Activated CD4-positive, alpha-beta T cell treated with anti-CD3 and anti-CD28 coated beads, Interleukin-2, amount 10 ng/mL, durations not matched to agents 7 days and 5 days (primary cell): Measurements from ENCODE around the gene PTPN1. TPM values are rescaled to one million over a fixed set of nuclear protein-coding genes. Genes with fewer than 3 reads are reported as not detected.

Experiments
- CTCF ChIA-PET: fragments of 350-600 bp; sonication (Branson Sonifier 250); formaldehyde crosslinking; loops from one replicate; lab custom pipeline; 2021; ENCODE audit warnings: antibody characterized with exemption; lab: Charles Lee
- POLR2A ChIA-PET: fragments of 350-600 bp; sonication (Branson Sonifier 250); formaldehyde crosslinking; loops from one replicate; lab custom pipeline; 2021; ENCODE audit warnings: antibody characterized with exemption; lab: Charles Lee
- DNase-seq: peaks from one replicate; pipeline ENCODE4 v3.0.0-alpha.2; 2020
- H3K27ac Mint-ChIP-seq: one replicate; pipeline ENCODE4 v1.8.0; 2021; ENCODE audit warnings: mild to moderate bottlenecking, moderate library complexity, mixed read lengths
- H3K27me3 Mint-ChIP-seq: one replicate; pipeline ENCODE4 v1.8.0; 2021; ENCODE audit warnings: mixed read lengths
- H3K36me3 Mint-ChIP-seq: one replicate; pipeline ENCODE4 v1.8.0; 2021; ENCODE audit warnings: low read depth, mixed read lengths
- H3K4me1 Mint-ChIP-seq: one replicate; pipeline ENCODE4 v1.8.0; 2021; ENCODE audit warnings: mixed read lengths
- H3K4me3 Mint-ChIP-seq: one replicate; pipeline ENCODE4 v1.8.0; 2021; ENCODE audit warnings: mild to moderate bottlenecking, moderate library complexity, mixed read lengths
- H3K9me3 Mint-ChIP-seq: one replicate; pipeline ENCODE4 v1.8.0; 2021; ENCODE audit warnings: mixed read lengths
- total RNA-seq, 2 experiments: library from RNA; stranded (reverse); gene quantifications; one replicate each; pipeline ENCODE4 v1.2.3, GENCODE V29; 2021

PTPN1 gene
- total RNA-seq, 2 experiments from 2014 or later: 66.4 to 75.3 TPM

- peaks cover 5% of the 10 kb centered on the region for H3K36me3 Mint-ChIP-seq
- no peaks in the 10 kb centered on the region for H3K27me3 Mint-ChIP-seq
- peaks cover 40% of the 10 kb centered on the region for H3K4me1 Mint-ChIP-seq
- peaks cover 4% of the 10 kb centered on the region for H3K9me3 Mint-ChIP-seq
- no peak overlapping the region for H3K4me3 Mint-ChIP-seq
- H3K27ac Mint-ChIP-seq: peak overlapping the region; percentile 9
- ChIA-PET POLR2A (interaction anchor here (0.6 kb wide), 2 partner anchors 44 to 189 kb away, joined by 3 to 4 read pairs; no protein-coding TSS in a partner anchor), CTCF (interaction anchor here (0.6 to 2.3 kb wide), 10 partner anchors 13 to 508 kb away, joined by 3 to 12 read pairs (median 4); partner anchors contain the start of gene PTPN1)
- DNase-seq: peak; percentile 22
These were observed 22.8 kb upstream of the PTPN1 start for GRCh38 chr20:50487397-50487796.

DNA sequence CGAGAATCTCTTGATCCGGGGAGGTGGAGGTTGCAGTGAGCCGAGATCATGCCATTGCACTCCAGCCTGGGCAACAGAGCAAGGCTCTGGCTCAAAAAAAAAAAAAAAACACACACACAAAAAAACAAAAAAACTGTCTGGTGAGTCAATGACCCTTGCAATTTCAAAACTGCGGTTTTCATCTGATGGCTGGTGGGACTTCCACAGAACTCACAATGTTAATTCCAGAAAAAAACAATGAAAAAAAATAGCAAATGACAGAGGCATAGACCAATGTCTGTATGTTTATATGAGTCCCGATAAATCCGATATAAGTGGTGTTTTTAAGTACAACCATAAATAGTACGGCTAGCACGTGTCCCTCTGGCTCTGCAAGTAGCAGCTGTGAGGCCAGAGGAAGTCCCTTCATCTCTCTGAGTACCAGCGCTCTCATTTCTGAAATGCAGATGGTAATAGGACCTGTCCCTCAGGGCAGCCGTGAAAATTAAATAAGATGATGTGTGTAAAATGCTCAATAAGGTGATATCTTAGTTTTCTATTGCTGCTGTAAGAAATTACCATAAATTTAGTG lies 21.9 kb upstream of the PTPN1 start:
- no peaks in the 10 kb centered on the region for H3K27me3 Mint-ChIP-seq
- H3K27ac Mint-ChIP-seq: peak overlapping the region; percentile 9
- H3K4me1 Mint-ChIP-seq: peaks cover 31% of the 10 kb centered on the region
- POLR2A ChIA-PET: no interaction called here
- peaks cover 4% of the 10 kb centered on the region for H3K9me3 Mint-ChIP-seq
- no peak overlapping the region for H3K4me3 Mint-ChIP-seq
- peaks cover 5% of the 10 kb centered on the region for H3K36me3 Mint-ChIP-seq
- CTCF ChIA-PET: interaction anchor here (0.5 to 2.3 kb wide), 10 partner anchors 12 to 509 kb away, joined by 3 to 12 read pairs (median 4); partner anchors contain the start of gene PTPN1
- DNase-seq: no peak

- no peak for DNase-seq
- Mint-ChIP-seq H3K36me3 (no peaks in the 10 kb centered on the region), H3K4me1 (peaks cover 14% of the 10 kb centered on the region), H3K4me3 (no peak overlapping the region), H3K27ac (no peak overlapping the region), H3K27me3 (no peaks in the 10 kb centered on the region), H3K9me3 (no peaks in the 10 kb centered on the region)
- ChIA-PET CTCF (interaction anchor here (0.7 to 1.6 kb wide), 5 partner anchors 11 to 922 kb away, joined by 3 to 10 read pairs (median 4); no protein-coding TSS in a partner anchor), POLR2A (interaction anchor here (0.6 kb wide), 1 partner anchor 77 kb away, joined by 3 read pairs; no protein-coding TSS in a partner anchor)
These were observed 19.0 kb upstream of the PTPN1 start for GRCh38 chr20:50491168-50491567.

DNA sequence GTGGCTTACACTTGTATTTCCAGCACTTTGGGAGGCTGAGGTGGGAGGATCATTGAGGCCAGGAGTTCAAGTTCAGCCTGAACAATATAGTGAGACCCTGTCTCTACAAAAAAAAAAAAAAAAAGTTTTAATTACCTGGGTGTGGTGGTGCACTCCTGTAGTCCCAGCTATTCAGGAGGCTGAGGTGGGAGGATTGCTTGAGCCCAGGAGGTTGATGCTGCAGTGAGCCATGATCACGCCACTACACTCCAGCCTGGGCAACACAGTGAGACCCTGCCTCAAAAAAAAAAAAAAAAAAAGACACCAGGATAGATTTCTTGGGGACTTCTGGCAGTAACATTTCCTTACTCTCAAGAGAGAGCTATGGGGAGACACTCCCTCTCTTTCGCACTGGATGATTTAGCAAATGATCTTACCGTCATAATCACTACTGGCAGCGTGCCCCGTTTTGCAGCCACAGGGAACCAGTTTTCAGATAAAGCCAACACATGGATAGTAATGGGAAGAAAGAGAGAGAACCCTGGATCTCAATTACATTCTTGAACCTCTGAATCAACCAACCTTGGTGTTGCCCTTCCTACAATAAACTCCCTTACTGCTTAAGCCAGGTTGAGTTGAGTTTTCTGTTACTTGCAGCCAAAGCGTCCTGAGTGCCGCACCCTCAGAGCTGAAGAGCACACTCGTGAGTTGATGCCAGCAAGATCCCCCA lies 18.1 kb upstream of the PTPN1 start:
- Mint-ChIP-seq H3K4me3 (no peak overlapping the region), H3K4me1 (peaks cover 13% of the 10 kb centered on the region), H3K27ac (no peak overlapping the region), H3K27me3 (no peaks in the 10 kb centered on the region), H3K36me3 (no peaks in the 10 kb centered on the region), H3K9me3 (no peaks in the 10 kb centered on the region)
- DNase-seq: no peak
- ChIA-PET POLR2A (no interaction called here), CTCF (interaction anchor here (0.6 to 2.3 kb wide), 5 partner anchors 10 to 84 kb away, joined by 3 to 7 read pairs (median 3); no protein-coding TSS in a partner anchor)

DNA sequence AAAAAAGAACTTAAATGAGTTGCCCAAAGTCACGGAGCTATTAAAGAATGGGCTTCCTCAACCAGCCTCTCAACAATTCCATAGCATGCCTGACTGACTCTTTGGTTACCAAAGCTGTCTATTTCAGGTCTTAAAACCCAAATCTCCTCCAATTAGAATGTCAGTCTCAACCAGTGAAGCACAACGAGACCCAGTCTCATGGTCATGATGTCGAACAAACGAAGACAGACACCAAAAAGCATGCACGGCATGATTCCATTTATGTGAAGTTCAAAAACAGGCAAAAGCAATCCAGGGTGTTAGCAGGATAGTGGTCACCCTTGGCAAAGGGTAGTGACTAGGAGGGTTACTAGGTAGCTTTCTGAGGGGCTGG lies 16.3 kb upstream of the PTPN1 start:
- DNase-seq: no peak
- Mint-ChIP-seq H3K4me3 (no peak overlapping the region), H3K27me3 (no peaks in the 10 kb centered on the region)

GRCh38 chr20:50494428-50494827 lies 15.8 kb upstream of the PTPN1 start:
- ChIA-PET POLR2A (no interaction called here), CTCF (interaction anchor here (1.4 to 2.3 kb wide), 3 partner anchors 9 to 81 kb away, joined by 3 to 7 read pairs (median 4); no protein-coding TSS in a partner anchor)
- H3K27ac Mint-ChIP-seq: no peak overlapping the region
- H3K9me3 Mint-ChIP-seq: no peaks in the 10 kb centered on the region
- no peaks in the 10 kb centered on the region for H3K27me3 Mint-ChIP-seq
- peaks cover 5% of the 10 kb centered on the region for H3K4me1 Mint-ChIP-seq
- H3K36me3 Mint-ChIP-seq: no peaks in the 10 kb centered on the region
- no peak overlapping the region for H3K4me3 Mint-ChIP-seq
- DNase-seq: no peak

More for the DNA sequence above, 16.3 kb upstream of the PTPN1 start:
- POLR2A ChIA-PET: no interaction called here
- Mint-ChIP-seq H3K9me3 (no peaks in the 10 kb centered on the region), H3K27ac (no peak overlapping the region), H3K4me1 (peaks cover 3% of the 10 kb centered on the region), H3K36me3 (no peaks in the 10 kb centered on the region)
- CTCF ChIA-PET: interaction anchor here (0.9 to 2.3 kb wide), 5 partner anchors 9 to 82 kb away, joined by 3 to 7 read pairs (median 4); partner anchors contain the start of gene PTPN1

DNA sequence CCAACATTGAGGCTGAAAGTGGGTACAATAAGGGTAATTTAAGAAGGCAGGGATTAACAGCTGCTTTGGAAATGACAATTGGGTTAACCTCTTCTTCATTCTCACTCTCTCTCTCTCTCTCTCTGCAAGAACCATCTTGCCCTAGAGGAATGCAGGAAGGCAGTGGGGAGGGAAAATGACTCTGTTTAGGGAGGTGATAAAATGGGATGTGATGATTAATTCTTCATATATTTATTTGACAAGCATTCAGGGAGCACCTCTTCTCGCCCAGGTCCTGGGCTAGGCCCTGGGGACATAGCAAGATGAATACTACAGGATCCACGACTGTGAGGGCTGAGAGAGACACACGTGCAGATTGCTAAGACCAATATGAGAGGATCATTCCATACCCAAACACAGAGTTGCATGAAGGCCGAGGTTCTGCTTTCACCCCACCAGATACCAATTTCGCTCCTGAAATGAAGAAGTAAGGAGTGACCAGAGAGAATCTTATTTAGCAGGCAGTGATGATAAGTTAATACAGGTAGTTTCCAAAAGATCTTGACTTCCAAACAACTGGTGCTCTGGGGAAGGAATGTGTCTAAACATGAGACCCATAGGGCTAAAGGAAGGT lies 13.3 kb upstream of the PTPN1 start:
- no peak overlapping the region for H3K4me3 Mint-ChIP-seq
- no peak for DNase-seq
- peaks cover 6% of the 10 kb centered on the region for H3K4me1 Mint-ChIP-seq
- no peaks in the 10 kb centered on the region for H3K9me3 Mint-ChIP-seq
- CTCF ChIA-PET: interaction anchor here (1.2 kb wide), 1 partner anchor 13 kb away, joined by 4 read pairs; no protein-coding TSS in a partner anchor
- POLR2A ChIA-PET: no interaction called here
- no peak overlapping the region for H3K27ac Mint-ChIP-seq
- H3K27me3 Mint-ChIP-seq: no peaks in the 10 kb centered on the region
- H3K36me3 Mint-ChIP-seq: no peaks in the 10 kb centered on the region

DNA sequence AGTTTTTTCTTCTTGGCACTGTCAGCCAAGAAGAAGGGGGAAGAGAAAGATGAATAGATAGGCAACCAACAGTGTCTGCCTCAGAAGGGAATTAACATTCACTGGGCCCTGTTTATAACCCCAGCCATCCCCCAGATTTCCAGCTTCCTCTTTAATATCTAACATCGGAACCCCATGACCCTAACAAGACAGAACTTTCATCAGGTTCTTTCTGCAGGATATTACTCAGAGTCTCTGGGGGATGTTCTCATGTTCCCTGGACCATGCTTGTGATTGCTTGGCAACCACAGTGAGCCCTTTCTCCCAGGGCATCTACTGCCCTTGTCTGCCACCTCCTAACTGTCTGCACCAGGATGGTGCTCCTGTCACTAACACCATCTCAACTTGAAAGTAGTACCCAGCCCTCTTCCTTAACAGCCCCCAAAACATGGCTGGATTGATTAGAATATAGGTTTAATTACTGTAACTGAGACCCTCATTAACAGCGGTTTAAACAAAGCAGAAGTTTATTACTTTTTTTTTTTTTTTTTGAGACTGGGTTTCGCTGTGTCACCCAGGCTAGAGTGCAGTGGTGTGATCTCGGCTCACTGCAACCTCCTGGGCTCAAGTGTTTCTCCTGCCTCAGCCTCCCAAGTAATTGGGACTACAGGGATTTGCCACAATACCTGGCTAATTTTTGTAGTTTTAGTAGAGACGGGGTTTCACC lies 12.0 kb upstream of the PTPN1 start:
- ChIA-PET POLR2A (no interaction called here), CTCF (interaction anchor here (1.1 to 2.5 kb wide), 3 partner anchors 13 to 50 kb away, joined by 4 to 7 read pairs (median 4); no protein-coding TSS in a partner anchor)
- H3K4me3 Mint-ChIP-seq: no peak overlapping the region
- peaks cover 3% of the 10 kb centered on the region for H3K4me1 Mint-ChIP-seq
- H3K27ac Mint-ChIP-seq: no peak overlapping the region
- H3K9me3 Mint-ChIP-seq: no peaks in the 10 kb centered on the region
- H3K27me3 Mint-ChIP-seq: no peaks in the 10 kb centered on the region
- no peaks in the 10 kb centered on the region for H3K36me3 Mint-ChIP-seq
- no peak for DNase-seq

DNA sequence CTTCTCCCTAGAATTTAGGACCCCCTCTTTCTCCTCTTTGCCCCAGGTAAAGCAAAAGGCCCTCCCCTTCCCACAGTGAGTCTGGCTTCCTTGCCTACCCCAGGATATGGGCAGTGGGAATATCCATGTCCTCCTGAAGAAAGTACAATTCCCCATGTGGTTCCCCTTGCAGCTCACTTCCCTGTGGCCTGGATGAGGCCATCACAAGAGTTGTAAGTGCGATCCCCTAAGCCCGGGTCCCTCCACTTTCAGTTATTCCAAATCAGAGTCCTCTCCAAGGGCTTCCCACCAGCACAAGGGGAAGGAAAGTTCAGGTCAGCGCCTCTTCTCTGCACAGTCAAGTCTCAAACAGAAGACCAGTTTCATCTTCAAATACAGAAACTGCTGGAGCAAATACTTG lies 10.2 kb upstream of the PTPN1 start:
- Mint-ChIP-seq H3K27me3 (no peaks in the 10 kb centered on the region), H3K36me3 (no peaks in the 10 kb centered on the region), H3K27ac (no peak overlapping the region), H3K9me3 (no peaks in the 10 kb centered on the region), H3K4me1 (peaks cover 13% of the 10 kb centered on the region), H3K4me3 (no peak overlapping the region)
- POLR2A ChIA-PET: no interaction called here
- no peak for DNase-seq
- CTCF ChIA-PET: interaction anchor here (0.6 to 2.5 kb wide), 5 partner anchors 12 to 584 kb away, joined by 3 to 9 read pairs (median 5); no protein-coding TSS in a partner anchor

DNA sequence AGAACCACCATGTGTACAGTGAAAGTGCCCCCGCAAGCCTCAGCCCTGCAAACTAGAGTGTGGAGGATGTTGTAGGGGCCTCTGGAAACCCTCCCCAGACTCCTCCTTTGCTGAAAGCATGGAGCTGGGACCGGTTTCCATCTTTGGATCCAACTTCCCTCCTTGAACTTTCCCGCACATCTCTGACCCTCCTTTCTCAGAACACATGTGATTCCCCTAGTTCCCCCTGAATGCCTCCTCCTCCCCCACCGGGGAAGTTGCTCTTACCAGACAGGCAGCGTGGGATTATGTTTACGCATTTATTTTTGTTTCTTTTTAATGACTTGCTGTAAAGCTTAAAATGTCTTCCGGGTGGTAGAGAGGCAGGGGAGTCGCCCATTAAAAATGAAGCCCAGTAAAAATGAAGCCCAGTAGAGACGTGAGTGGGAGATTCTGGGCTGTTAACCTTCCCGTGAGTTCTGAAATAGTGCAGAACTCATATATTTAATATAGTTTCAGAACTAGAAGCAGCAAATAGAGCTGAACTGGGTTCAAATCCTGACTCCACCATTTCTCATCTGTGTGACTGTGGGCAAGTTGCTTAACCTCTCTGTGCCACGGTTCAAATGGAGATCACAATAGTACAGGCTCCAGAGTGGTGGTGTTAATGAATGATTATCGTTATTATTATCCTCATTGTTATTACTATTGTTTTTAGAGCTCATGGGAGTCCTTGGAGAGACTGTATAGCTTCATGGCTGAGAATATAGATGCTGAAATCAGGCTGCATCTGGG lies 8.0 kb upstream of the PTPN1 start:
- Mint-ChIP-seq H3K4me1 (peaks cover 13% of the 10 kb centered on the region), H3K9me3 (no peaks in the 10 kb centered on the region)

GRCh38 chr20:50504231-50504823 lies 5.9 kb upstream of the PTPN1 start:
- Mint-ChIP-seq H3K27me3 (no peaks in the 10 kb centered on the region), H3K9me3 (no peaks in the 10 kb centered on the region), H3K4me3 (no peak overlapping the region), H3K27ac (peak overlapping the region; percentile 15), H3K4me1 (peaks cover 20% of the 10 kb centered on the region), H3K36me3 (no peaks in the 10 kb centered on the region)
- DNase-seq: no peak
- ChIA-PET POLR2A (no interaction called here), CTCF (interaction anchor here (0.8 to 1.1 kb wide), 3 partner anchors 12 to 69 kb away, joined by 3 read pairs; no protein-coding TSS in a partner anchor)

More for the DNA sequence above, 8.0 kb upstream of the PTPN1 start:
- no peak overlapping the region for H3K4me3 Mint-ChIP-seq
- no peak for DNase-seq
- ChIA-PET CTCF (interaction anchor here (0.8 to 1.5 kb wide), 6 partner anchors 10 to 72 kb away, joined by 3 to 6 read pairs (median 3); no protein-coding TSS in a partner anchor), POLR2A (no interaction called here)
- H3K36me3 Mint-ChIP-seq: no peaks in the 10 kb centered on the region
- no peak overlapping the region for H3K27ac Mint-ChIP-seq
- no peaks in the 10 kb centered on the region for H3K27me3 Mint-ChIP-seq
